Measurements from ENCODE around the gene C1QL1.
A peak's percentile ranks its signal among the peaks of the same experiment; 100 is the strongest.

Gene C1QL1

DNA sequence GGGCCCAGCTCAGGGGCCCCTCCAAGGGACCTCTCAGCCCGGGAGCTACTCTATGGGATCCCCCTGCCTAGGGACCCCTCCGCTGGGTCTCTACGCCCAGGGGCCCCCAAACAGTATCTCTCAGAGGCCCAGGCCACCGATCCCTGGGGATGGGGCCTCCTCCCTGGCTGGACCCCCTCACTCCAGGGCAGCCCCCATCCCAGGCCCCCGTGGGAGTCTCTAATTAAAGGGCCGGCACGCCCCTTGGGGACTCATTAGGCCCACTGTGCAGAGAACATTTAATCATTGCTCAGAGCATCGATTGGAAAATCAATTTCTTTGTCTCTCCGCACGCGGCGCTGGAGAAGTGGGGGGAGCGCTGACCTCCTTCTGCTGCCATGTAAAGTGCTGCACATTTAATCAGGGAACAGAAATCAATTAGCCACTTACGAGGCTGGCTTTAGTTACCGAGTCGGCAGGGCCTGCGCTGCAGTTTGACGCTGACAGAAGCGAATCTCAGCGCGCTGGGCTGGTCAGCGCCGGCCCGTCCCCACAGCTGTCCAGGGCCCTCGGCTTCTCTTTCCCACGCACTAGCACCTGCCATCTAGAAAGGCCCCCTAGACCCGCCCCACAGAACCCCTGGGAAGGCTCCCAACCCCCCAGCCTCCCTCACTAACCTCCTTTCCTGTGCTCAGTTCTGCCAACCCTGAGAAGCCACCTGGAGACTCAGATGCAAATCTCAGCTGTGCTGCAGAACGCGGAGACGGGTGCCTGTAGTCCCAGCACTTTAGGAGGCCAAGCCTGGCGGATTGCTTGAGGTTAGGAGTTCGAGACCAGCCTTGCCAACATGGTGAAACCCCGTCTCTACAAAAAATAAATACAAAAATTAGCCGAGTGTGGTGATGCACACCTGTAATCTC lies 20.2 kb upstream of the C1QL1 start:
- no peak for DNase-seq

- no peak for DNase-seq
Measured at GRCh38 chr17:44983563-44983962, 15.5 kb upstream of the C1QL1 start.

DNA sequence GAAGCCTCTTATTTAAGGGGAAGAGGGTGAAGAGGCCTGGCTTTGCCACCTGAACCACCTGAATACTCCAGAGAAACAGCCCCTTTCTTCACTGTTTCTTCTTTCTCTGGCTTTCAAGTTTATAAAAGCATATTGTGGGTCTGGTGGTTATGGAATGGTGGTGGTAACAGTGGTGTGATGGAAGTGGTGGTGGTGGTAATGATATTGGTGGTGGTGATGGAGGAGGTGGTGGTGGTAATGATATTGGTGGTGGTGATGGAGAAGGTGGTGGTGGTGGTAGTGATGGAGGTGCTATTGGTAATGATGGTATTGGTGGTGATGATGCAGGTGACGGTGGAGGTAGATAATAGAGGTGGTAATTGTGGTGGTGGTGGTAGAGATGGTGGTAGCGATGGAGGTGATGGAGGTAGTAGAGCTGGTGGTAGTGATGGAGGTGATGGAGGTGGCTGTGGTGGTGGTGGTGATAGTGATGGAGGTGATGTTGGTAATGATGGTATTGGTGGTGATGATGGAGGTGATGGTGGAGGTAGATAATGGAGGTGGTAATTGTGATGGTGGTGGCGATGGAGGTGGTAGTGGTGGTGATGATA lies 14.1 kb upstream of the C1QL1 start:
- no peak for DNase-seq

GRCh38 chr17:44981221-44981968 lies 13.3 kb upstream of the C1QL1 start:
- DNase-seq = no peak

GRCh38 chr17:44979426-44979995 lies 11.4 kb upstream of the C1QL1 start:
- peak; percentile 44 for DNase-seq

DNA sequence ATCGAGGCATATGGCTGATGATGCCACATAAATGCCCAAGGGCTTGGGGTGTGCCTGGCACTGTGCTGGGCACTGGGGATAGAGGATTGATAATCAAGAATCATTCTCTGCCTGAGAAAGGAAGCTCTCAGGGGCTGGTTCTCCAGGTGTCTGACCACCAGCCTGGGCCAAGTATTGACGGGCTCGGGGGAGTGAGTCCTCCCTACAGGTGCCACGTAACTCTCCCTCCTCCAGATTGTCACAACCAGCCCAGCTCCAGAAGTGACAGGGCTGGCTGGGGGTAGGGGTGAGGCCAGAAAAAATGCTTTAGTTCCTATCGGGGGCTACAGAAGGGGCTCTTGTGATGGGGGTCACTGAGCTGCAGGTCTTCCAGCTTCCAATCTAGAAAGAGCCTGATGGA lies 10.7 kb upstream of the C1QL1 start:
- no peak for DNase-seq

DNA sequence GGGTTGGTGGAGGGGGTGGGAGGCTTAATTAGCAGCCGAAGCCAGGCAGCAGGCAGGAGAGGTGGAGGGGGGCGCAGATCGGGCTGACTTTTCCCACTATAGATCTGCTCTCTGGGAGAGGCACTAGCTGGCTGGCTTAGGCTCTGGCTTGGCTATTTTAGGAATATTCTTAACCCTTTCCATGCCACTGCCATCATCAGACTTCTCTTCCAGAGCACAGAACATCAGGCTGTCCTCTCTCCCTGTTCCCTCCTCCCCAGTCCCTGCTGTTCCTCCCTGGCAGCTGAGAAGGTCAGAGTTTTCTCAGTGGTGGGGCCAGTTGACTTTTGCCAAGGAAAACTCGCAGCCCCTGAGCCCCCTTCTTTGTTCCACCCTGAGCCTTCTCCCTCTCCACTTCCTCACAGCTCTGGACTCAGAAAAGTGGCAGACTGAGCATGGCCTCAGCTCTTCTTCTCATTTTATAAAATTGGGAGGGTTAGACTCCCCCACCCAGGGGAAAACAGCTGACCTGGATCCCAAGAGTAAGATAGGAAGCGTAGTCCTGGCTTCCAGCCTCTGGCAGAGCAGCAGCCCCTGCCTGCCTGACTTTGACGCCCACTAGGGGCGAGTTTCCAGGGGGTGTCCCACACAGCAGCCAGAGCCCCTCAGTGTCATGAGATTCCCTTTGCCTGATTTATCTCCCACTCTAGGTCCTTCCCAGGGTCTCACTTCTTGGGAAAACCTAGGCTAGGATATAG lies 9.9 kb upstream of the C1QL1 start:
- DNase-seq = no peak

GRCh38 chr17:44977065-44977464 lies 9.0 kb upstream of the C1QL1 start:
- DNase-seq = no peak

- DNase-seq = no peak
Measured at GRCh38 chr17:44976206-44976605, 8.1 kb upstream of the C1QL1 start.

- no peak for DNase-seq
Measured at GRCh38 chr17:44972953-44973352, 4.8 kb upstream of the C1QL1 start.

DNA sequence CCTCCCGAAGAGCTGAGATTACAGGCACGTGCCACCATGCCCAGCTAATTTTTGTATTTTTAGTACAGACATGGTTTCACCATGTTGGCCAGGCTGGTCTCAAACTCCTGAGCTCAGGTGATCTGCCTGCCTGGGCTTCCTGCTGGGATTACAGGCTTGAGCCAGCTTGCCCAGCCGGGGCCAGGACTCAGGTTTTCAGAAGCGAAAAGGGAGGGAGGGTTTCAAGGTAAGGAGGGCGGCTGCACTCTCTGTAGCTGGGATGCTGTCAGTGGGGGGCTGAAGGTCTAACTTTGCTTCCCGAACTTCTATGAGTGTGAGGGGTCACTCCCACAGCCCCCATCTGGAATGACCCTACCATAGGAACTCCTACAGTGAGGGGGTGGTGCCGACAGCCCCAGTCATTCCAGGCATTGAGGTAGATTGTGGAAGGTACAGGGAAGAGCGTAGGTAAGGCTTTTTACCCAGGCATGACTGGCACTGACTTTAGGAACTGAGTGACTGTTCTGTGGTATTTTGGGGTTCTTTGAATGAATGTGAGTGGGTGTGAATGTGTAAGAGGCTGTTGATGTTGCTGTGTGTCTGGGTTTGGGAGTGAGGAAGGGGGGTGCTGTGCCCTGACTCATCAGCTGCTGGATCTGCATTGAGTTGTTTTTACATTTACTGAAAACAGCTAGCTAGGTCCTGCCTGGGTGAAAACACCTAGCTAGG lies 3.8 kb upstream of the C1QL1 start:
- DNase-seq = no peak

DNA sequence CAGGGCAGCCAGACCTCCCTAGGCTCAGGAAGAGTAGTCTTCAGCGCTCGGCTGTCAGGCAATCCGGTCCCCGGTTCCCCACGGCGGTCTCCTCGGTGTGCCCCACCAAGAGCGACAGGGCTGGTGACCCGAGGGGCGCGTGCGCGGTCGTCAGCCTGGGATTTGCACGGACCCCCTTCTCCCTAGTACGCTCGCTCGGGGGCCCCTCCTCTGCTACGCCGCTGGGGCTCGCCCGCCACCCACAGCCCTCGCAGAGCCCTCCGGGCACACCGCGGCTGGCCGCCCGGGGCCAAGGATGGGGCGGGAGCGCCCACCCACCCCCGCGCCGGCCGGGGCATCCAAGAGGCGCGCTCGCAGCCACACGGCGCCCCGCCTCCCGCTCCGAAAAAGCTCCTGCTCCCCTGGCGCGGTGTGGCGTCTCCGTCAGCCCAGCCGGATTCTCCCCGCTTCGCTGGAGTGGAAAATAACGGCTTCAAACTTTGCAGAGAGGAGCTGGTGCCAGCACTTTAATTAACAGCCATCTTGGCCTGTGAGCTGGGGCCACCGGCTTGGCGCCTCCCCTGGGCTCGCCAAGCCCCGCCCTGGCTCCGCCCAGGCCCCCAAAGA lies 2.1 kb upstream of the C1QL1 start:
- no peak for DNase-seq

DNA sequence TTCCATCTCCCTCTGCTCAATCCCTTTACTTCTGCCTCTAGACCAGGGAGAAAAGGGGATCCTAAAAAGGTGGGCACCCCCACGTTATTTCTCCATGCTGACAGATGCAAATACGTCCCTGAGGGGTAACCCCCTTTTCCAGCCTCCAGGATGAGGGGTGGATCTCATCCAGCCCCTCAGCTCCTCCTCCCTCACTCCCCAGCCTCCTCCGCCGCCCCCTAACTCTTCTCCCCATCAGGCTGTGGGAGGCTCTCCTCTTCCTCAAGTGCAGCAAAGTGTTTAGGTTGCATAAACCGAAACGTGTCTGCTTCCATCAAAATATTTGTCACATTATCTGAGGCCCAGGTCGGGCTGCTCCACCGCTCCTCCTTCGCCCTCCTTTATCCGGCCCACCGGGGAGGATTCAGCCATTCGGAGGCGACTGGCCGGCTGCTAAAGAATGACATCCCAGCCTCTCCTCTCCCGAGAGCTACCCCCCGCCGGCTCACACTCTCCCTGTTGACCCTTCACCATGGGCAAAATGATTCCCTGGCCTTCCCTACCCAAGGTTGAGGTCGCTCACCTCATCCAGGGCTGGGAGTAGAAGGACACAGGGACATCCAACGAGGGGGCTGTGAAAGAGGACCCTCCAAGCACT lies 1.2 kb upstream of the C1QL1 start:
- no peak for DNase-seq

- DNase-seq = no peak
Measured at GRCh38 chr17:44967907-44968224, 237 bp downstream of the C1QL1 start.

- DNase-seq = peak; percentile 34
Measured at GRCh38 chr17:44967026-44967906, 837 bp downstream of the C1QL1 start.

DNA sequence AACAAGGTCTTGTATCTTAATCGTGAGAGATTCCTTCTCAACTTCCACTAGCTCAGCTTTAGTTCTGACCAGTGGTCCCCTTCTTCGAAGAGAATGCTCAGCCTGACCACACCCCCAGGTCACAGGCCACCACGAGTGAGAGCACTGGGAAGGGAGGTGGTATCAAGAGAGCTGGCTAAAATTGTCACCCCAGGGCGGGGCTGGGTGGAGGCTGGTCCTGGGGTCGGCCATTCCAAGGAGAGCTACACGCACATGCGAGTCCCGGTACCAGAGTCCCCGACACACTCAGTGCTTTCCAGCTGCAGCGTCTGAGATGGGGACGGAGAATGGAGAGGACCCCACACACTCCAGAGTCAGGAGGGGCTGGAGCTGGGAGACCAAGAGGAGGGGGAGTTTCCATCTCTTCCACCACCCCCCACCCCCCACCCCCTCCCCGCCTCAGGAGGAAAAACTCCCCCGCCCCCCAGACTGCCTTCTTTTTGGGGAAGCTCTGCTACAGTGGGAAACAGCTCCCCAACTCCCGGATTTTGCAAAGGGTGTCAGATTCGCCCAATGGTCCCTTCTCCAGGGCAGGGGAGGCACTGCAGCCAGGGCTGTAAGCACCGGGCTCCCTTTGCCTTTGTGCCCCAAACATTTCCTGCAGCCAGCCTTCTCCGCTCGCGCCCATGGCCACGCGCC lies 1.6 kb downstream of the C1QL1 start:
- no peak for DNase-seq

DNA sequence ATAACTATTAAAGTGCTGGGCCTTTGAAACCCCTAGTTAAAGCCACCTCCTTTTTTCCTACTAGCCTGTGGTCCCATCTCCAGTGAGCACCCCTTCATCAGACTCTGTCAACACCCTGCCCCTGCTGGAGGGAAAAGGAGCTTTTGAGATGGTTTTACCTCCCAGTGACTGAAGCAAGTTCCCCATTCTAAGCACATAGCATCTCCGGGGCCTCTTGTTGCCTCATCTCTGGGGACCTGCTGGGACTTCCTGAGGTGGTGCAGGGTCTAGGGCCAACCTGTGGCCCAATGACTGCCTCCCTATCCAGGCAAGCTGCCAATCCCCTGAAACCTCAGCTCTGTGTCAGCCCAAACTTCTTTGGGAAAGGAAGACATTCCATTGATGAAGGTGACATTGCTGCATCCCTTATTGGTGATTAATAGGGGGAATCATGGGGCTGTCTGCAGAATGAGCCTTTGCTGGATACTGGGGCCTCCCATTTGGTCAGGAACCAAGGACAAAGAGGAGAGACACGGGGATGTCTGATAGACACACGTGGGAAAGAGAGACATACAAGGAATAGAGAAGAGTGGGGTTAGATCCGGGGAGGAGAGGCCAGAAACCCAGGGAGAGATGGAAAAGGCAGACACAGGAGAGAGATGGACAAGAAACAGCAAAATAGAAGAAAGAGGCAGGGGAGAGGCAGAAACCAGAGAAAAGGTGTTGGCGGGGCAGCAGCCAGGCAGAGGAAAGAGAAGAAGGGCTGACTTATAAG lies 2.4 kb downstream of the C1QL1 start:
- no peak for DNase-seq

- DNase-seq = no peak
Measured at GRCh38 chr17:44961921-44962350, 6.2 kb downstream of the C1QL1 start.

DNA sequence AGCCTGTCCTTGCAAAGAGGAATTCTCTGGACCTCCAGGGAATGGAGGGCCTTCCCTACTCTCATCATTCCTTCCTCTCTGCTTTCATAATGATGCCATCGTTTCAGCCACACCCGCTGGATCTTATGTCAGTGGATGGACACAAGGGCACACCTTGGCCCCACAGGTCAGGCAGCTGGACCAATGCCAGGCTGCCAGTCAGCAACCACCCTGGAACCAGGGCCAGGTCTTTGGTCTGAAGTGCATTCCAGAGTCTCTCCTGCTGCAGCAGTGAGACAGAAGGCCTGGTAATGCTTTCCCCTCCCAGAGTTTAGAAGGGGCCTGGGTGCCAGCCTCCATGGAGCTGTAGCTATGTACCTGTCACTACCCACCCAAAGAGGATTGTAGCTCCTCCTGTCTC lies 7.4 kb downstream of the C1QL1 start:
- no peak for DNase-seq
